CD4-positive, alpha-beta T cell treated with Interleukin-6 at 100 ng/mL for 8 hours (primary cell): ENCODE data around the gene SMAD9.

Experiments used
- DNase-seq: peaks from one replicate; pipeline ENCODE4 v3.0.0-alpha.2; 2020; ENCODE audit warnings: mixed read lengths, low spot score

SMAD9 gene

GRCh38 chr13:36817996-36818803, 101.8 kb downstream of the SMAD9 start:
- no peak for DNase-seq

DNA sequence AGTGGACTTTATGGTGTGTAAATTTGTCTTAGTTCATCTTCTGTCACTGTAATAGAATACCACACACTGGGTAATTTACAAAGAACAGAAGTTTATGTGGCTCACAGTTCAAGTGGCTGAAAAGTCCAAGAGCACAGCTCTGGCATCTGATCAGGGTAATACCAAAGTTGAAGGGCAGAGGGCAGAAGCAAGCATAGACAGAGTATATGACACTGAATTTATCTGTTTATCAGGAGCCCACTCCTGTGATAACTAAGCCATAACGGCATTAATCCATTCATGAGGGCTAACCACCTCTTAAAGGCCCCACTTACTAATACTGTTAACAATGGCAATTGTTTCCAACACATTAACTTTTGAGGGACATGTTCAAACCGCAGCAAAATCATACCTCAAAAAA, 105.0 kb downstream of the SMAD9 start:
- no peak for DNase-seq

DNA sequence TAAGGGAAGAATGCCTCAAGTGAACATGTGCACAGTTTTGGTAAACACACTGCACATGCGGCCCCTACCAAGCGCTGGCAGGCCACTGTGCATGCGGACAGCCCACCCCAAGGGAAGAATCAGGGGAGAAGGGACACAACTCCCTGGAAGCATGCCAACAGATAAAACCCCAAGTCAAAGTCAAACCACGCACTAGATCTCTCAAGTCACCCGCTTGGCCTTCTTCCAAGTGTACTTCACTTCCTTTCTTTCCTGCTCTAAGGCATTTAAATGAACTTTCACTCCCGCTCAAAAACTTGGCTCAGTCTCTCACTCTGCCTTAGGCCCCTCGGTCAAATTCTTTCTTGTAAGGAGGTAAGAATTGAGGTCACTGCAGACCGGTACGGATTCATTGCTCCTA, 105.6 kb downstream of the SMAD9 start:
- no peak for DNase-seq

- DNase-seq = no peak
Measured at GRCh38 chr13:36813225-36813624, 106.8 kb downstream of the SMAD9 start.

- DNase-seq = no peak
Measured at GRCh38 chr13:36807616-36808015, 112.4 kb downstream of the SMAD9 start.

DNA sequence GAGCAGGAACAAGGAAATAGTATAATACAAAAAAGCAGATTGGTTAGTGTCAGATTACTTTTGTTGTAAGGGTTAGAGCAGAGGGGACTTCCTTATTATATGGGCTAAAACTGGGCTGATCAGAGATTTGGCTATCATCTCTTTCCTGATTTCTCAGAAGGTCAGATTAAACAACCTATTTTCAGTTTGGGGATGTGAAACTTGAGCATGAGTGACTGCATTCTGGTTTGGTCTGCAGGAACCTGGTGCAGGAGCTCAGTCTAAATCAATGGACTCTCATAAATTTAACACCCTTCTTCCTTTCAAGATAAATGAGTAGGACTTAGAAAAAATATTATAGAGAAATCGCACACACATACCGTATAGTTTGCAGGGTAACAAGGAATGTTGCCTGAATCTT, 113.9 kb downstream of the SMAD9 start:
- DNase-seq = no peak

DNA sequence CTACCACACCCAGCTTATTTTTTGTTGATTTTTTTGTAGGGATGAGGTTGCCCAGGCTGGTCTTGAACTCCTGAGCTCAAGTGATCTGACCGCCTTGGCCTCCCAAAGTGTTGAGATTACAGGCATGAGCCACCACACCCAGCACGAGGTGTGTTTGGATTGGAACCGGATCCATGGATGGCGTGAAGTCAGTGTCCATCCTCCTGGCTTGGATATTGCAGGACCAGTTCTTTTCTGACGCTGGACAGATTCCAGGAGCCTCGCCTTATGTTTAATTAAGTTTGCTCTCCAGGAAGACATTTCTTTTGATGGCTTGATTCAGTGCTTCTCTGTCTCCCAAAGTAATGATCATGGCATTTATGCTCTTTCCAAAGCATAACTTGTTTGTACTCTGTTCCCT, 115.5 kb downstream of the SMAD9 start:
- no peak for DNase-seq

DNA sequence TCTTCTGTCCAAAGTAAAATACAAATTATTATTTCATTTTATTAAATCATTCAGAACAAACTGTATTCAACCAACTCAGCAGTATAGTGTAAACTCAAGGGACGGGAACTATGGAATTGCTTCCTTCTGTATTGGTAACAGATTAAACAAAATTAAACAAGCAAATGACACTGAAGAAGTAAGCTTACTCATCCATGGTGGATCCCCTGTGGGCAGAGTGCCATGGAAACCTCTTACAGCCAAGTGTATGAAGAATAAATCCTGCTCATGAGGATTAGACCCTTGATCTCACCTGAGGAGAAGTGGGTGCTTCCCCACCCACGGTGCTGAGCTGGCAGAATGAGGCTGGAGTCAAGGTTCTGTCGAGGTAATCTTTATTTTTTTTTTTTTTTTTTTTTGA, 119.0 kb downstream of the SMAD9 start:
- no peak for DNase-seq

- DNase-seq = no peak
Measured at GRCh38 chr13:36796052-36796451, 124.0 kb downstream of the SMAD9 start.

GRCh38 chr13:36795463-36795862, 124.6 kb downstream of the SMAD9 start:
- no peak for DNase-seq
